HCT116 (cell line): ENCODE results near the gene GYS2.
"Not testable (repeated sequence)": the region's sequence is repeated elsewhere in the genome, so short reads cannot be mapped to it uniquely, and the experiment has no call there.

Experiments used
- CEBPB ChIP-seq: IDR thresholded peaks from 2 replicates; pipeline ENCODE4 v1.6.1; 2012; ENCODE audit warnings: low read depth
- EZH2 ChIP-seq: fragments of 200-600 bp; sonication (generic); IDR thresholded peaks from 2 replicates; pipeline ENCODE4 v1.6.1; 2017; ENCODE audit warnings: antibody characterized with exemption, mixed run types
- JUND ChIP-seq: IDR thresholded peaks from 2 replicates; pipeline ENCODE4 v1.6.1; 2012
- POLR2A ChIP-seq: IDR thresholded peaks from 2 replicates; pipeline ENCODE4 v1.7.0; 2011; ENCODE audit warnings: borderline replicate concordance; ENCODE audit not compliant: insufficient read depth, insufficient read length; ENCODE audit errors: extremely low read depth
- POLR2AphosphoS5 ChIP-seq: IDR thresholded peaks from 2 replicates; pipeline ENCODE4 v1.6.1; 2011; ENCODE audit warnings: mild to moderate bottlenecking, low read depth, low read length, moderate library complexity
- TCF7L2 ChIP-seq: IDR thresholded peaks from 2 replicates; pipeline ENCODE4 v1.7.0; 2011; ENCODE audit warnings: borderline replicate concordance, inconsistent platforms; ENCODE audit not compliant: insufficient read depth, insufficient read length; ENCODE audit errors: extremely low read depth
- YY1 ChIP-seq: IDR thresholded peaks from 2 replicates; pipeline ENCODE4 v1.6.1; 2011; ENCODE audit warnings: low read length, low read depth, moderate library complexity, mild to moderate bottlenecking; ENCODE audit not compliant: insufficient replicate concordance; ENCODE audit errors: extremely low read depth
- ZFX ChIP-seq: fragments of 450-650 bp; IDR thresholded peaks from 2 replicates; pipeline ENCODE4 v1.6.1; 2017
- TF ChIP-seq, protein P1 (sequence below), 3 experiments: fragments of 200-600 bp in 1 of 3; sonication (generic) in 1 of 3; IDR thresholded peaks in 2 of 3; conservative IDR thresholded peaks in 1 of 3; 2 replicates each; pipeline ENCODE4 v1.5.1; 2012 to 2017; ENCODE audit warnings: low read depth in 2 of 3, low read length in 2 of 3, antibody characterized with exemption in 1 of 3, borderline replicate concordance in 1 of 3, control low read depth in 1 of 3, mild to moderate bottlenecking in 1 of 3, mixed read lengths in 1 of 3, mixed run types in 1 of 3, moderate library complexity in 1 of 3; ENCODE audit not compliant: insufficient read depth in 1 of 3
- TF ChIP-seq, protein P2 (sequence below): IDR thresholded peaks from 2 replicates; pipeline ENCODE4 v1.6.1; 2012; ENCODE audit warnings: low read depth
- TF ChIP-seq, protein P3 (sequence below): IDR thresholded peaks from 2 replicates; pipeline ENCODE4 v1.6.1; 2012

DNA sequence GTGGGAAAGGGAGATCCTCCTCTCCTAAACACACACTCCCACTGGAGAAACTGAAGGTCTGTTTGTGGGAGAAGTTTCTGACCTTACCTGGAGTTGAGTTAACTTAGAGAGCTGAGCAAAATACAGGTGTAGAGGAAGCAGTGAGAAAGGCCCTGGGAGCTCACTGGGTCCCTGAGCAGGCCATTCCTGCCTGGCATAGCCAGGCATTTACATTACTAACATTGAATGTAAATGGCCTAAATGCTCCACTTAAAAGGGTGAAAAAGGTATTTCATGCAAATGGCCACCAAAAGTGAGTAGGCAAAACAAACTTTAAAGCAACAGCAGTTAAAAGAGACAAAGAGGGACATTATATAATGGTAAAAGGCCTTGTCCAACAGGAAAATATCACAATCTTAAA lies 9.3 kb downstream of the GYS2 start:
- not testable (repeated sequence) for TF ChIP-seq YY1, POLR2A, POLR2AphosphoS5, CEBPB, TCF7L2, EZH2, ZFX, JUND
- TF ChIP-seq, protein P1, sequence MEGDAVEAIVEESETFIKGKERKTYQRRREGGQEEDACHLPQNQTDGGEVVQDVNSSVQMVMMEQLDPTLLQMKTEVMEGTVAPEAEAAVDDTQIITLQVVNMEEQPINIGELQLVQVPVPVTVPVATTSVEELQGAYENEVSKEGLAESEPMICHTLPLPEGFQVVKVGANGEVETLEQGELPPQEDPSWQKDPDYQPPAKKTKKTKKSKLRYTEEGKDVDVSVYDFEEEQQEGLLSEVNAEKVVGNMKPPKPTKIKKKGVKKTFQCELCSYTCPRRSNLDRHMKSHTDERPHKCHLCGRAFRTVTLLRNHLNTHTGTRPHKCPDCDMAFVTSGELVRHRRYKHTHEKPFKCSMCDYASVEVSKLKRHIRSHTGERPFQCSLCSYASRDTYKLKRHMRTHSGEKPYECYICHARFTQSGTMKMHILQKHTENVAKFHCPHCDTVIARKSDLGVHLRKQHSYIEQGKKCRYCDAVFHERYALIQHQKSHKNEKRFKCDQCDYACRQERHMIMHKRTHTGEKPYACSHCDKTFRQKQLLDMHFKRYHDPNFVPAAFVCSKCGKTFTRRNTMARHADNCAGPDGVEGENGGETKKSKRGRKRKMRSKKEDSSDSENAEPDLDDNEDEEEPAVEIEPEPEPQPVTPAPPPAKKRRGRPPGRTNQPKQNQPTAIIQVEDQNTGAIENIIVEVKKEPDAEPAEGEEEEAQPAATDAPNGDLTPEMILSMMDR (IDR thresholded peaks at IDR 0.05 in 2 of 3, conservative IDR thresholded peaks at IDR 0.05 in 1 of 3; ENCODE audit: borderline replicate concordance in 1 of 3, insufficient read depth in 1 of 3, low read depth in 2 of 3, low read length in 2 of 3) = not testable (repeated sequence)
- TF ChIP-seq, protein P2, sequence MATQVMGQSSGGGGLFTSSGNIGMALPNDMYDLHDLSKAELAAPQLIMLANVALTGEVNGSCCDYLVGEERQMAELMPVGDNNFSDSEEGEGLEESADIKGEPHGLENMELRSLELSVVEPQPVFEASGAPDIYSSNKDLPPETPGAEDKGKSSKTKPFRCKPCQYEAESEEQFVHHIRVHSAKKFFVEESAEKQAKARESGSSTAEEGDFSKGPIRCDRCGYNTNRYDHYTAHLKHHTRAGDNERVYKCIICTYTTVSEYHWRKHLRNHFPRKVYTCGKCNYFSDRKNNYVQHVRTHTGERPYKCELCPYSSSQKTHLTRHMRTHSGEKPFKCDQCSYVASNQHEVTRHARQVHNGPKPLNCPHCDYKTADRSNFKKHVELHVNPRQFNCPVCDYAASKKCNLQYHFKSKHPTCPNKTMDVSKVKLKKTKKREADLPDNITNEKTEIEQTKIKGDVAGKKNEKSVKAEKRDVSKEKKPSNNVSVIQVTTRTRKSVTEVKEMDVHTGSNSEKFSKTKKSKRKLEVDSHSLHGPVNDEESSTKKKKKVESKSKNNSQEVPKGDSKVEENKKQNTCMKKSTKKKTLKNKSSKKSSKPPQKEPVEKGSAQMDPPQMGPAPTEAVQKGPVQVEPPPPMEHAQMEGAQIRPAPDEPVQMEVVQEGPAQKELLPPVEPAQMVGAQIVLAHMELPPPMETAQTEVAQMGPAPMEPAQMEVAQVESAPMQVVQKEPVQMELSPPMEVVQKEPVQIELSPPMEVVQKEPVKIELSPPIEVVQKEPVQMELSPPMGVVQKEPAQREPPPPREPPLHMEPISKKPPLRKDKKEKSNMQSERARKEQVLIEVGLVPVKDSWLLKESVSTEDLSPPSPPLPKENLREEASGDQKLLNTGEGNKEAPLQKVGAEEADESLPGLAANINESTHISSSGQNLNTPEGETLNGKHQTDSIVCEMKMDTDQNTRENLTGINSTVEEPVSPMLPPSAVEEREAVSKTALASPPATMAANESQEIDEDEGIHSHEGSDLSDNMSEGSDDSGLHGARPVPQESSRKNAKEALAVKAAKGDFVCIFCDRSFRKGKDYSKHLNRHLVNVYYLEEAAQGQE = not testable (repeated sequence)
- TF ChIP-seq, protein P3, sequence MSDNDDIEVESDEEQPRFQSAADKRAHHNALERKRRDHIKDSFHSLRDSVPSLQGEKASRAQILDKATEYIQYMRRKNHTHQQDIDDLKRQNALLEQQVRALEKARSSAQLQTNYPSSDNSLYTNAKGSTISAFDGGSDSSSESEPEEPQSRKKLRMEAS = not testable (repeated sequence)
